C1 segment of cervical spinal cord (tissue), 14 donors: ENCODE results near the gene MEAK7.

Experiments
- DNase-seq, 14 donors: peaks; one replicate each; lab custom pipeline; 2025; lab: John Stamatoyannopoulos, UW

The MEAK7 gene

GRCh38 chr16:84504420-84505248 is at the start of gene MEAK7:
TSS of gene MEAK7 (minus strand) at chr16:84504659. CDS start at chr16:84498086, 6,573 bp downstream.
- peak; percentile 84 to 97 (median 96) for DNase-seq

GRCh38 chr16:84553873-84554399 is 49.5 kb upstream of the MEAK7 start:
- DNase-seq: no peak

- DNase-seq: no peak
Observed at GRCh38 chr16:84552135-84552534, 47.7 kb upstream of the MEAK7 start.

- no peak for DNase-seq
Observed at GRCh38 chr16:84550096-84550495, 45.6 kb upstream of the MEAK7 start.

- peak in 7 of 14 donors; percentile 49 to 75 (median 66) for DNase-seq
Observed at GRCh38 chr16:84548971-84549844, 44.7 kb upstream of the MEAK7 start.

- peak in 7 of 14 donors; percentile 46 to 70 (median 66) for DNase-seq
Observed at GRCh38 chr16:84548508-84548907, 44.0 kb upstream of the MEAK7 start.

- DNase-seq: no peak
Observed at GRCh38 chr16:84547546-84548061, 43.1 kb upstream of the MEAK7 start.

- no peak for DNase-seq
Observed at GRCh38 chr16:84546669-84547545, 42.4 kb upstream of the MEAK7 start.

- no peak for DNase-seq
Observed at GRCh38 chr16:84545114-84545737, 40.8 kb upstream of the MEAK7 start.

- DNase-seq: no peak
Observed at GRCh38 chr16:84544031-84544773, 39.7 kb upstream of the MEAK7 start.

GRCh38 chr16:84543253-84543652 is 38.8 kb upstream of the MEAK7 start:
- no peak for DNase-seq

- DNase-seq: no peak
Observed at GRCh38 chr16:84541999-84542817, 37.7 kb upstream of the MEAK7 start.

GRCh38 chr16:84540194-84540593 is 35.7 kb upstream of the MEAK7 start:
- no peak for DNase-seq

- DNase-seq: no peak
Observed at GRCh38 chr16:84538222-84538840, 33.9 kb upstream of the MEAK7 start.

GRCh38 chr16:84537491-84538151 is 33.2 kb upstream of the MEAK7 start:
- DNase-seq: peak in 4 of 14 donors; percentile 7 to 27 (median 18)

- DNase-seq: no peak
Observed at GRCh38 chr16:84535851-84536250, 31.4 kb upstream of the MEAK7 start.

GRCh38 chr16:84535408-84535807 is 30.9 kb upstream of the MEAK7 start:
- DNase-seq: no peak

GRCh38 chr16:84534815-84535214 is 30.4 kb upstream of the MEAK7 start:
- DNase-seq: no peak
